ENCODE measurements around the gene ACSF3.

The ACSF3 gene

DNA sequence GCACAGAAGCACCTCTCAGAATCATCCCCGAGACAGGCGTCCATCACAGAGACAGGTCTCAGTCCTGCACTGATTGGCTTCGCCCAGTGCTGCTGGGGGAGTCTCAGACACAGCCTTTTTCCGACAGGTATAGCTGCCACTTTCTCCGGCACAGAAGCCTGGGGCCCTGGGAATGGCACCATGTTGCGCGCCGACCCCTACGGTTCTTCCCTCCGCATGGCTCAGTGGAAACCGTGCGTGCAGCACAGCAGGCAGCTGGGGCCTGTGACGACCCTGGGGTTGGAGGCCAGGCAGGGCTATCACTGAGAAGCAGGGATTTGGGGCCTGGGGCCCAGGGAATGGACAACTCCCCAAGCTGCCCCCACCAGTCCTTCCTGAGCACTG, 48.2 kb downstream of the ACSF3 start:
- no peak for ATAC-seq
- TF ChIP-seq RARB (CRISPR knock-in tag; IDR thresholded peaks at IDR 0.05) (no peak), GLIS3 (CRISPR knock-in tag; IDR thresholded peaks at IDR 0.05) (no peak), ISL1 (CRISPR knock-in tag; IDR thresholded peaks at IDR 0.05) (no peak), SNAI2 (CRISPR knock-in tag; IDR thresholded peaks at IDR 0.05) (no peak), TCF4 (CRISPR knock-in tag; IDR thresholded peaks at IDR 0.05; ENCODE audit: borderline replicate concordance) (no peak), ZFP3 (CRISPR knock-in tag; IDR thresholded peaks at IDR 0.05) (no peak), ZNF70 (CRISPR knock-in tag; IDR thresholded peaks at IDR 0.05) (no peak), ZC3H10 (CRISPR knock-in tag; IDR thresholded peaks at IDR 0.05) (no peak), ZFP30 (CRISPR knock-in tag; IDR thresholded peaks at IDR 0.05) (no peak), BACH2 (CRISPR knock-in tag; IDR thresholded peaks at IDR 0.05; ENCODE audit: borderline replicate concordance) (no peak), ESRRG (CRISPR knock-in tag; IDR thresholded peaks at IDR 0.05) (no peak), ARNTL (CRISPR knock-in tag; IDR thresholded peaks at IDR 0.05; ENCODE audit: borderline replicate concordance, low read depth) (no peak), PPARA (CRISPR knock-in tag; IDR thresholded peaks at IDR 0.05; ENCODE audit: borderline replicate concordance) (no peak), TOX (CRISPR knock-in tag; IDR thresholded peaks at IDR 0.05; ENCODE audit: borderline replicate concordance) (no peak), CSDC2 (CRISPR knock-in tag; IDR thresholded peaks at IDR 0.05) (no peak), ZNF8 (CRISPR knock-in tag; IDR thresholded peaks at IDR 0.05) (no peak)
- TF ChIP-seq, protein P1, sequence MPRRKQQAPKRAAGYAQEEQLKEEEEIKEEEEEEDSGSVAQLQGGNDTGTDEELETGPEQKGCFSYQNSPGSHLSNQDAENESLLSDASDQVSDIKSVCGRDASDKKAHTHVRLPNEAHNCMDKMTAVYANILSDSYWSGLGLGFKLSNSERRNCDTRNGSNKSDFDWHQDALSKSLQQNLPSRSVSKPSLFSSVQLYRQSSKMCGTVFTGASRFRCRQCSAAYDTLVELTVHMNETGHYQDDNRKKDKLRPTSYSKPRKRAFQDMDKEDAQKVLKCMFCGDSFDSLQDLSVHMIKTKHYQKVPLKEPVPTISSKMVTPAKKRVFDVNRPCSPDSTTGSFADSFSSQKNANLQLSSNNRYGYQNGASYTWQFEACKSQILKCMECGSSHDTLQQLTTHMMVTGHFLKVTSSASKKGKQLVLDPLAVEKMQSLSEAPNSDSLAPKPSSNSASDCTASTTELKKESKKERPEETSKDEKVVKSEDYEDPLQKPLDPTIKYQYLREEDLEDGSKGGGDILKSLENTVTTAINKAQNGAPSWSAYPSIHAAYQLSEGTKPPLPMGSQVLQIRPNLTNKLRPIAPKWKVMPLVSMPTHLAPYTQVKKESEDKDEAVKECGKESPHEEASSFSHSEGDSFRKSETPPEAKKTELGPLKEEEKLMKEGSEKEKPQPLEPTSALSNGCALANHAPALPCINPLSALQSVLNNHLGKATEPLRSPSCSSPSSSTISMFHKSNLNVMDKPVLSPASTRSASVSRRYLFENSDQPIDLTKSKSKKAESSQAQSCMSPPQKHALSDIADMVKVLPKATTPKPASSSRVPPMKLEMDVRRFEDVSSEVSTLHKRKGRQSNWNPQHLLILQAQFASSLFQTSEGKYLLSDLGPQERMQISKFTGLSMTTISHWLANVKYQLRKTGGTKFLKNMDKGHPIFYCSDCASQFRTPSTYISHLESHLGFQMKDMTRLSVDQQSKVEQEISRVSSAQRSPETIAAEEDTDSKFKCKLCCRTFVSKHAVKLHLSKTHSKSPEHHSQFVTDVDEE (CRISPR knock-in tag; IDR thresholded peaks at IDR 0.05) = no peak
- TF ChIP-seq, protein P2, sequence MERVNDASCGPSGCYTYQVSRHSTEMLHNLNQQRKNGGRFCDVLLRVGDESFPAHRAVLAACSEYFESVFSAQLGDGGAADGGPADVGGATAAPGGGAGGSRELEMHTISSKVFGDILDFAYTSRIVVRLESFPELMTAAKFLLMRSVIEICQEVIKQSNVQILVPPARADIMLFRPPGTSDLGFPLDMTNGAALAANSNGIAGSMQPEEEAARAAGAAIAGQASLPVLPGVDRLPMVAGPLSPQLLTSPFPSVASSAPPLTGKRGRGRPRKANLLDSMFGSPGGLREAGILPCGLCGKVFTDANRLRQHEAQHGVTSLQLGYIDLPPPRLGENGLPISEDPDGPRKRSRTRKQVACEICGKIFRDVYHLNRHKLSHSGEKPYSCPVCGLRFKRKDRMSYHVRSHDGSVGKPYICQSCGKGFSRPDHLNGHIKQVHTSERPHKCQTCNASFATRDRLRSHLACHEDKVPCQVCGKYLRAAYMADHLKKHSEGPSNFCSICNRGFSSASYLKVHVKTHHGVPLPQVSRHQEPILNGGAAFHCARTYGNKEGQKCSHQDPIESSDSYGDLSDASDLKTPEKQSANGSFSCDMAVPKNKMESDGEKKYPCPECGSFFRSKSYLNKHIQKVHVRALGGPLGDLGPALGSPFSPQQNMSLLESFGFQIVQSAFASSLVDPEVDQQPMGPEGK (CRISPR knock-in tag; IDR thresholded peaks at IDR 0.05; ENCODE audit: borderline replicate concordance) = no peak
- TF ChIP-seq, protein P3, sequence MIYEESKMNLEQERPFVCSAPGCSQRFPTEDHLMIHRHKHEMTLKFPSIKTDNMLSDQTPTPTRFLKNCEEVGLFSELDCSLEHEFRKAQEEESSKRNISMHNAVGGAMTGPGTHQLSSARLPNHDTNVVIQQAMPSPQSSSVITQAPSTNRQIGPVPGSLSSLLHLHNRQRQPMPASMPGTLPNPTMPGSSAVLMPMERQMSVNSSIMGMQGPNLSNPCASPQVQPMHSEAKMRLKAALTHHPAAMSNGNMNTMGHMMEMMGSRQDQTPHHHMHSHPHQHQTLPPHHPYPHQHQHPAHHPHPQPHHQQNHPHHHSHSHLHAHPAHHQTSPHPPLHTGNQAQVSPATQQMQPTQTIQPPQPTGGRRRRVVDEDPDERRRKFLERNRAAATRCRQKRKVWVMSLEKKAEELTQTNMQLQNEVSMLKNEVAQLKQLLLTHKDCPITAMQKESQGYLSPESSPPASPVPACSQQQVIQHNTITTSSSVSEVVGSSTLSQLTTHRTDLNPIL (CRISPR knock-in tag; IDR thresholded peaks at IDR 0.05; ENCODE audit: low read depth) = no peak

DNA sequence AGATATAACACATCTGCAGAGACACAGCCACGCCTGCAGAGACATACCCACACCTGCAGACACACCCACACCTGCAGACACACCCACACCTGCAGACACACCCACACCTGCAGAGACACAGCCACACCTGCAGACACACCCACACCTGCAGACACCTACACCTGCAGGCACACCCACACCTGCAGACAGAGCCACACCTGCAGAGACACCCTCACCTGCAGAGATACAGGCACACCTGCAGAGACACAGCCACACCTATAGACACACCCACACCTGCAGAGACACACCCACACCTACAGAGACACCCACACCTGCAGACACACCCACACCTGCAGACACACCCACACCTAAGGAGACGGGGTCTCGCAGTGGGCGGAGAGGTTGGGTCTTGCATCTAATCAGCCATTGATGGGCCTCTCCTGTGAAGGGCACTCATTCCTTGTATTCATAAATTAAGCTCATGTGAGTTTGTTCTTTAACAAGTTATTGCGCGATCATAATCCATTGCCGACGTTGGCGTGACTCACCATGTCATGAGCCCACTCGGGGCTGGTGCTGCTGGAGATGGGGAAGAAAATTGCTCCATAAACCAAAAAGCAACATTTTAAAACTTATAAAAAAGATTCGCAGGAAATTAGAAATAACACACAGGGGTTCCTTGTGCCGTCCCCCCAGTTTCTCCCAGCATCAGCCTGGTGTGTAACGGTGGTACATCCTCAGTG, 49.0 kb downstream of the ACSF3 start:
- no peak for ATAC-seq
- TF ChIP-seq PPARA (CRISPR knock-in tag; IDR thresholded peaks at IDR 0.05; ENCODE audit: borderline replicate concordance) (no peak), SNAI2 (CRISPR knock-in tag; IDR thresholded peaks at IDR 0.05) (no peak), TOX (CRISPR knock-in tag; IDR thresholded peaks at IDR 0.05; ENCODE audit: borderline replicate concordance) (no peak), ISL1 (CRISPR knock-in tag; IDR thresholded peaks at IDR 0.05) (no peak), TCF4 (CRISPR knock-in tag; IDR thresholded peaks at IDR 0.05; ENCODE audit: borderline replicate concordance) (no peak), ZFP3 (CRISPR knock-in tag; IDR thresholded peaks at IDR 0.05) (no peak), BACH2 (CRISPR knock-in tag; IDR thresholded peaks at IDR 0.05; ENCODE audit: borderline replicate concordance) (no peak), RARB (CRISPR knock-in tag; IDR thresholded peaks at IDR 0.05) (no peak), ZFP30 (CRISPR knock-in tag; IDR thresholded peaks at IDR 0.05) (no peak), OSR1 (CRISPR knock-in tag; IDR thresholded peaks at IDR 0.05) (no peak), ZNF8 (CRISPR knock-in tag; IDR thresholded peaks at IDR 0.05) (no peak)
- TF ChIP-seq, protein P3 (CRISPR knock-in tag; IDR thresholded peaks at IDR 0.05; ENCODE audit: low read depth) = no peak
- TF ChIP-seq, protein P2 (CRISPR knock-in tag; IDR thresholded peaks at IDR 0.05; ENCODE audit: borderline replicate concordance) = no peak
- TF ChIP-seq, protein P1 (CRISPR knock-in tag; IDR thresholded peaks at IDR 0.05) = no peak
- TF ChIP-seq, protein P4, sequence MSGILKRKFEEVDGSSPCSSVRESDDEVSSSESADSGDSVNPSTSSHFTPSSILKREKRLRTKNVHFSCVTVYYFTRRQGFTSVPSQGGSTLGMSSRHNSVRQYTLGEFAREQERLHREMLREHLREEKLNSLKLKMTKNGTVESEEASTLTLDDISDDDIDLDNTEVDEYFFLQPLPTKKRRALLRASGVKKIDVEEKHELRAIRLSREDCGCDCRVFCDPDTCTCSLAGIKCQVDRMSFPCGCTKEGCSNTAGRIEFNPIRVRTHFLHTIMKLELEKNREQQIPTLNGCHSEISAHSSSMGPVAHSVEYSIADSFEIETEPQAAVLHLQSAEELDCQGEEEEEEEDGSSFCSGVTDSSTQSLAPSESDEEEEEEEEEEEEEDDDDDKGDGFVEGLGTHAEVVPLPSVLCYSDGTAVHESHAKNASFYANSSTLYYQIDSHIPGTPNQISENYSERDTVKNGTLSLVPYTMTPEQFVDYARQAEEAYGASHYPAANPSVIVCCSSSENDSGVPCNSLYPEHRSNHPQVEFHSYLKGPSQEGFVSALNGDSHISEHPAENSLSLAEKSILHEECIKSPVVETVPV (CRISPR knock-in tag; IDR thresholded peaks at IDR 0.05) = no peak

Measured in SK-N-SH treated with all-trans-retinoic acid at 6 μM for 48 hours (cell line).